H1 (cell line): ENCODE measurements around the gene KRTAP2-3. TPM values are rescaled to one million over a fixed set of nuclear protein-coding genes. Genes with fewer than 3 reads are reported as not detected.

Source experiments
- CTCF ChIA-PET: fragments of 300-600 bp; sonication (Branson Sonifier 250); formaldehyde crosslinking; loops from one replicate; lab custom pipeline; 2021; ENCODE audit not compliant: partially characterized antibody; lab: Charles Lee
- POLR2A ChIA-PET: fragments of 300-600 bp; sonication (Branson Sonifier 250); formaldehyde crosslinking; loops from one replicate; lab custom pipeline; 2021; ENCODE audit warnings: inconsistent platforms; ENCODE audit not compliant: partially characterized antibody; lab: Charles Lee
- DNase-seq, 2 experiments: peaks; one replicate each; pipeline versions ENCODE4 v3.0.0 to v3.0.0-alpha.2; 2010 to 2022; ENCODE audit warnings: low spot score in 2 of 2, low read depth in 1 of 2, mixed read lengths in 1 of 2
- FAIRE-seq: peaks from 2 replicates; lab custom pipeline; 2011; peaks lifted over from hg19 to GRCh38; lab: Jason Lieb, UNC
- H2AFZ ChIP-seq: 2 replicates; pipeline ENCODE4 v1.8.1; 2012; ENCODE audit warnings: low read length, inconsistent platforms
- H2AK5ac ChIP-seq: 2 replicates; pipeline ENCODE4 v1.6.1; 2013; ENCODE audit warnings: low read depth, low read length
- H2BK120ac ChIP-seq: replicated peaks from 2 replicates; pipeline ENCODE3; 2013; ENCODE audit warnings: low read depth, low read length, inconsistent platforms
- H2BK12ac ChIP-seq: 2 replicates; pipeline ENCODE4 v1.6.1; 2013; ENCODE audit warnings: low read depth, low read length
- H2BK15ac ChIP-seq: 2 replicates; pipeline ENCODE4 v1.6.1; 2013; ENCODE audit warnings: low read length
- H2BK20ac ChIP-seq: 2 replicates; pipeline ENCODE4 v1.6.1; 2013; ENCODE audit warnings: low read length
- H2BK5ac ChIP-seq: 2 replicates; pipeline ENCODE4 v1.6.1; 2013; ENCODE audit warnings: low read depth, low read length
- H3K14ac ChIP-seq: 2 replicates; pipeline ENCODE4 v1.6.1; 2013; ENCODE audit warnings: inconsistent platforms; ENCODE audit not compliant: insufficient read length
- H3K18ac ChIP-seq: 2 replicates; pipeline ENCODE4 v1.6.1; 2013; ENCODE audit warnings: low read length; ENCODE audit errors: extremely low read depth
- H3K23ac ChIP-seq: 2 replicates; pipeline ENCODE4 v1.6.1; 2013; ENCODE audit warnings: inconsistent platforms; ENCODE audit not compliant: insufficient read length
- H3K23me2 ChIP-seq: 2 replicates; pipeline ENCODE4 v1.6.1; 2013; ENCODE audit warnings: low read depth, low read length
- H3K27ac ChIP-seq: 2 replicates; pipeline ENCODE4 v1.6.1; 2011; ENCODE audit warnings: low read depth, low read length, inconsistent platforms
- H3K27me3 ChIP-seq, 4 experiments: replicated peaks in 1 of 4; 1 replicate in 1 of 4; 2 replicates in 3 of 4; pipeline versions ENCODE4 v1.6.1 to v1.8.1; 2011 to 2013; ENCODE audit warnings: low read length in 3 of 4, mild to moderate bottlenecking in 3 of 4, inconsistent platforms in 2 of 4, mixed read lengths in 2 of 4, moderate library complexity in 1 of 4; ENCODE audit not compliant: control insufficient read depth in 3 of 4, insufficient read depth in 3 of 4; ENCODE audit errors: extremely low read depth in 1 of 4
- H3K36me3 ChIP-seq, 4 experiments: 2 replicates each; pipeline versions ENCODE4 v1.6.1 to v1.8.1; 2011 to 2013; ENCODE audit warnings: mild to moderate bottlenecking in 4 of 4, low read length in 3 of 4, moderate library complexity in 2 of 4, control low read depth in 1 of 4, inconsistent platforms in 1 of 4; ENCODE audit not compliant: insufficient read depth in 4 of 4, control insufficient read depth in 2 of 4
- H3K4ac ChIP-seq: replicated peaks from 2 replicates; pipeline ENCODE3; 2013; ENCODE audit warnings: low read length, low read depth, mixed read lengths, inconsistent platforms; ENCODE audit not compliant: insufficient read length
- H3K4me1 ChIP-seq, 4 experiments: replicated peaks in 1 of 4; 1 replicate in 1 of 4; 2 replicates in 3 of 4; pipeline versions ENCODE4 v1.6.1 to v1.8.1; 2011 to 2013; ENCODE audit warnings: low read length in 3 of 4, inconsistent platforms in 2 of 4, mixed read lengths in 1 of 4; ENCODE audit not compliant: insufficient read depth in 4 of 4, control insufficient read depth in 3 of 4
- H3K4me2 ChIP-seq, 2 experiments: 2 replicates each; pipeline versions ENCODE4 v1.6.1 to v1.8.1; 2011 to 2013; ENCODE audit warnings: low read depth in 2 of 2, low read length in 2 of 2, control low read depth in 1 of 2, inconsistent platforms in 1 of 2, mild to moderate bottlenecking in 1 of 2; ENCODE audit not compliant: insufficient read depth in 1 of 2
- H3K4me3 ChIP-seq, 4 experiments: fragments of 200-600, 300-600 bp in 1 of 4; sonication (generic), shearing (Covaris generic), sonication (Bioruptor Twin) in 1 of 4; 2 replicates each; pipeline versions ENCODE4 v1.5.1 to v1.8.1; 2011 to 2016; ENCODE audit warnings: low read length in 4 of 4, low read depth in 3 of 4, control low read depth in 2 of 4, inconsistent platforms in 2 of 4, mild to moderate bottlenecking in 2 of 4, mixed read lengths in 1 of 4, moderate library complexity in 1 of 4; ENCODE audit not compliant: insufficient read depth in 2 of 4; ENCODE audit errors: extremely low read depth in 1 of 4
- H3K56ac ChIP-seq: replicated peaks from 2 replicates; pipeline ENCODE3; 2013; ENCODE audit warnings: low read depth, mild to moderate bottlenecking, mixed read lengths, low read length, inconsistent platforms; ENCODE audit not compliant: insufficient read length
- H3K79me1 ChIP-seq: 2 replicates; pipeline ENCODE4 v1.6.1; 2013; ENCODE audit warnings: low read depth, low read length, control low read depth
- H3K79me2 ChIP-seq, 2 experiments: 2 replicates each; pipeline versions ENCODE4 v1.6.1 to v1.8.1; 2012 to 2013; ENCODE audit warnings: low read length in 2 of 2, mild to moderate bottlenecking in 2 of 2, inconsistent platforms in 1 of 2; ENCODE audit not compliant: insufficient read depth in 2 of 2, control insufficient read depth in 1 of 2
- H3K9ac ChIP-seq, 4 experiments: replicated peaks in 1 of 4; 1 replicate in 1 of 4; 2 replicates in 3 of 4; pipeline versions ENCODE4 v1.6.1 to v1.8.1; 2011 to 2013; ENCODE audit warnings: low read depth in 3 of 4, low read length in 3 of 4, control low read depth in 2 of 4, mild to moderate bottlenecking in 2 of 4, moderate library complexity in 2 of 4, inconsistent platforms in 1 of 4; ENCODE audit errors: extremely low read depth in 1 of 4
- H3K9me3 ChIP-seq, 2 experiments: 2 replicates each; pipeline versions ENCODE4 v1.6.1 to v1.8.1; 2012 to 2013; ENCODE audit warnings: mild to moderate bottlenecking in 2 of 2, moderate library complexity in 2 of 2, control low read depth in 1 of 2, inconsistent platforms in 1 of 2, low read depth in 1 of 2, low read length in 1 of 2, mixed read lengths in 1 of 2; ENCODE audit not compliant: insufficient read depth in 2 of 2
- H4K20me1 ChIP-seq, 2 experiments: replicated peaks in 1 of 2; 2 replicates each; pipeline versions ENCODE3 to v1.8.1; 2011 to 2013; ENCODE audit warnings: inconsistent platforms in 2 of 2, low read length in 2 of 2, mild to moderate bottlenecking in 1 of 2; ENCODE audit not compliant: insufficient read depth in 2 of 2, control insufficient read depth in 1 of 2
- H4K5ac ChIP-seq: 2 replicates; pipeline ENCODE4 v1.6.1; 2013; ENCODE audit warnings: low read length, low read depth, mixed read lengths, inconsistent platforms; ENCODE audit not compliant: insufficient read length
- H4K8ac ChIP-seq: 2 replicates; pipeline ENCODE4 v1.8.0; 2013; ENCODE audit warnings: mild to moderate bottlenecking, moderate library complexity, low read length, inconsistent platforms; ENCODE audit not compliant: insufficient read depth; ENCODE audit errors: extremely low read depth
- H4K91ac ChIP-seq: replicated peaks from 2 replicates; pipeline ENCODE3; 2013; ENCODE audit warnings: low read length, mixed read lengths, inconsistent platforms; ENCODE audit not compliant: insufficient read length
- BRCA1 ChIP-seq: IDR thresholded peaks from 2 replicates; pipeline ENCODE4 v1.6.1; 2012; ENCODE audit warnings: low read depth, low read length, improper control_type of control experiment
- CHD1 ChIP-seq: IDR thresholded peaks from 2 replicates; pipeline ENCODE4 v1.6.1; 2012; ENCODE audit warnings: low read depth, low read length, improper control_type of control experiment
- CTCF ChIP-seq, 3 experiments: IDR thresholded peaks; 1 replicate in 2 of 3; 2 replicates in 1 of 3; pipeline versions ENCODE4 v1.5.1 to v1.6.1; 2011; ENCODE audit warnings: low read length in 3 of 3, mild to moderate bottlenecking in 3 of 3, inconsistent platforms in 2 of 3, low read depth in 1 of 3, moderate library complexity in 1 of 3; ENCODE audit not compliant: insufficient read depth in 1 of 3; ENCODE audit errors: control extremely low read depth in 1 of 3
- JUND ChIP-seq: IDR thresholded peaks from 2 replicates; pipeline ENCODE4 v1.6.1; 2011; ENCODE audit warnings: mild to moderate bottlenecking, improper control_type of control experiment, low read length
- MAFK ChIP-seq: IDR thresholded peaks from 2 replicates; pipeline ENCODE4 v1.6.1; 2012; ENCODE audit warnings: low read depth, mild to moderate bottlenecking, improper control_type of control experiment, low read length
- SP4 ChIP-seq: IDR thresholded peaks from 2 replicates; pipeline ENCODE4 v1.6.1; 2012; ENCODE audit warnings: low read length, inconsistent platforms
- WGBS, 2 experiments: shearing (Covaris generic) in 1 of 2; methylation state at CpG; one replicate each; pipeline versions ENCODE4 v1.1.6 to v1.1.7; 2013 to 2015; ENCODE audit warnings: low lambda C conversion rate in 2 of 2, mixed read lengths in 2 of 2, inconsistent platforms in 1 of 2, low coverage in 1 of 2, missing lambda C conversion rate in 1 of 2; ENCODE audit not compliant: insufficient replicate concordance in 2 of 2, insufficient coverage in 1 of 2, insufficient read length in 1 of 2; ENCODE audit errors: extremely low coverage in 1 of 2, missing lambda C conversion rate in 1 of 2; 5-methylcytosine and 5-hydroxymethylcytosine counted together
- polyA plus RNA-seq, 7 experiments: library from polyadenylated mRNA; depleted of rRNA in 3 of 7; stranded (reverse) in 5 of 7; unstranded in 2 of 7; fragments of >200 nt in 5 of 7; fragments of 200-250 nt in 2 of 7; gene quantifications; 1 replicate in 5 of 7; 2 replicates in 1 of 7; 4 replicates in 1 of 7; pipeline versions ENCODE4 v1.2.1 to v1.2.3, GENCODE V29; 2011 to 2013; ENCODE audit warnings: missing spikeins in 2 of 7, mixed read lengths in 2 of 7
- total RNA-seq: library from RNA; stranded (reverse); fragmentation: NEBNext Ultra II Directional; extraction: Animal tissue kit (Norgen Biotek cat#: 25700); gene quantifications from 2 replicates; pipeline ENCODE4 v1.2.1, GENCODE V29; 2021
- TF ChIP-seq, protein P1 (sequence below): IDR thresholded peaks from 2 replicates; pipeline ENCODE4 v1.6.1; 2011; ENCODE audit warnings: low read length, improper control_type of control experiment

The KRTAP2-3 gene
- total and polyA plus RNA-seq, 2 of the 8 experiments (the other 6 are each of a cell fraction or from before 2014, with no cell fraction given), result not detected

DNA sequence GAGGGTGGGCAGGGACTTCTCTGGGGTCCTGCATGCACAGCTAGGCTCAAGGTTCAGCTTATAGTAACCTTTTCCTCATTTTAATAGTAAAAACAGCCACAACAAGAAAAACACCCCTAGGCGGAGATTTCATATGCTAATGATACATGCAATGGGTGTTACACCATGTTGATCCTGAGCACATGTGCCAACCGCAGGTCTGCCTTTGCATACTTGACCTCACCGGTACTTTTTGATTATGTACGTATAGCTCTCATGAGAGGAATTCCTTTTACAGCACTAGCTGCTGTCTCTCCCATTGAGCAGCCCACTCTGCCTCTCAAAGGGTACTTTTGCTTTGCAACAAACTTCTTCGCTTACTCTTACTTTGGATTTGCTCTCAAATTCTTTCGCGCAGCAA lies 36.1 kb upstream of the KRTAP2-3 start:
- no peaks in the 10 kb centered on the region for H3K36me3 ChIP-seq
- no peak overlapping the region for H2BK5ac ChIP-seq
- H3K14ac ChIP-seq, result no peak overlapping the region
- no peak overlapping the region for H2BK20ac ChIP-seq
- POLR2A ChIA-PET, result no interaction called here
- H2BK15ac ChIP-seq, result no peak overlapping the region
- no peaks in the 10 kb centered on the region for H3K4me1 ChIP-seq
- no peak overlapping the region for H3K27ac ChIP-seq
- H3K9me3 ChIP-seq, result peaks cover 3 to 6% of the 10 kb centered on the region in 2 experiments; a peak in 1 of 4 replicates
- WGBS, 2 experiments, result 86% methylated on average over 7 of the region's 7 CpGs; no CpG with 5 or more reads in 1 of the 2 experiments
- no peak overlapping the region for H3K9ac ChIP-seq
- H4K5ac ChIP-seq, result no peak overlapping the region
- H3K18ac ChIP-seq, result no peak overlapping the region
- no peaks in the 10 kb centered on the region for H3K27me3 ChIP-seq
- no peak overlapping the region for H4K8ac ChIP-seq
- no peak overlapping the region for H2BK120ac ChIP-seq
- H3K4ac ChIP-seq, result no peak overlapping the region
- H2AFZ ChIP-seq, result no peak overlapping the region
- H3K23me2 ChIP-seq, result no peaks in the 10 kb centered on the region
- no peak overlapping the region for H3K56ac ChIP-seq
- no peak overlapping the region for H3K23ac ChIP-seq
- H3K4me3 ChIP-seq, result no peak overlapping the region
- TF ChIP-seq JUND (no peak), CTCF (IDR thresholded peaks at IDR 0.05; ENCODE audit: control extremely low read depth in 1 of 3, insufficient read depth in 1 of 3, low read depth in 1 of 3, low read length in 3 of 3) (no peak), MAFK (no peak), CHD1 (no peak), BRCA1 (no peak), SP4 (no peak)
- TF ChIP-seq, protein P1, sequence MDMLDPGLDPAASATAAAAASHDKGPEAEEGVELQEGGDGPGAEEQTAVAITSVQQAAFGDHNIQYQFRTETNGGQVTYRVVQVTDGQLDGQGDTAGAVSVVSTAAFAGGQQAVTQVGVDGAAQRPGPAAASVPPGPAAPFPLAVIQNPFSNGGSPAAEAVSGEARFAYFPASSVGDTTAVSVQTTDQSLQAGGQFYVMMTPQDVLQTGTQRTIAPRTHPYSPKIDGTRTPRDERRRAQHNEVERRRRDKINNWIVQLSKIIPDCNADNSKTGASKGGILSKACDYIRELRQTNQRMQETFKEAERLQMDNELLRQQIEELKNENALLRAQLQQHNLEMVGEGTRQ, result no peak
- no peak overlapping the region for H2BK12ac ChIP-seq
- CTCF ChIA-PET, result no interaction called here
- H2AK5ac ChIP-seq, result no peak overlapping the region
- no peak overlapping the region for H4K91ac ChIP-seq
- H3K4me2 ChIP-seq, result no peak overlapping the region
- H3K79me2 ChIP-seq, result no peaks in the 10 kb centered on the region
- no peaks in the 10 kb centered on the region for H3K79me1 ChIP-seq
- H4K20me1 ChIP-seq, result no peaks in the 10 kb centered on the region
- DNase-seq (no peak), FAIRE-seq (no peak)
